NCI-H510A (cell line): ENCODE measurements around the gene DDB1.
"Not testable (repeated sequence)": the region's sequence is repeated elsewhere in the genome, so short reads cannot be mapped to it uniquely, and the experiment has no call there.

Experiments
- DNase-seq: peaks from one replicate; lab custom pipeline; 2025; lab: John Stamatoyannopoulos, UW

DDB1 gene

GRCh38 chr11:61268588-61269250 lies 64.2 kb downstream of the DDB1 start:
- no peak for DNase-seq

GRCh38 chr11:61267437-61267841 lies 65.5 kb downstream of the DDB1 start:
- no peak for DNase-seq

GRCh38 chr11:61266602-61267001 lies 66.3 kb downstream of the DDB1 start:
- DNase-seq = no peak

- no peak for DNase-seq
These were observed 67.5 kb downstream of the DDB1 start for GRCh38 chr11:61265357-61265756.

- DNase-seq = no peak
These were observed 68.1 kb downstream of the DDB1 start for GRCh38 chr11:61264795-61265194.

- no peak for DNase-seq
These were observed 68.5 kb downstream of the DDB1 start for GRCh38 chr11:61264371-61264770.

- no peak for DNase-seq
These were observed 73.5 kb downstream of the DDB1 start for GRCh38 chr11:61259363-61259762.

GRCh38 chr11:61258546-61258945 lies 74.4 kb downstream of the DDB1 start:
- no peak for DNase-seq

GRCh38 chr11:61256710-61257482 lies 76.0 kb downstream of the DDB1 start:
- no peak for DNase-seq

GRCh38 chr11:61254403-61255025 lies 78.4 kb downstream of the DDB1 start:
- peak; percentile 9 for DNase-seq

GRCh38 chr11:61252332-61252731 lies 80.6 kb downstream of the DDB1 start:
- DNase-seq = not testable (repeated sequence)

GRCh38 chr11:61250796-61251765 lies 81.8 kb downstream of the DDB1 start:
- DNase-seq = not testable (repeated sequence)
